Adrenal gland (tissue), 12 donors: ENCODE measurements around the gene LMF2. TPM values are rescaled to one million over a fixed set of nuclear protein-coding genes. Genes with fewer than 3 reads are reported as not detected.
"Not testable (repeated sequence)": the region's sequence is repeated elsewhere in the genome, so short reads cannot be mapped to it uniquely, and the experiment has no call there.

Source experiments
- DNase-seq, 7 donors: peaks; one replicate each; pipeline ENCODE4 v3.0.0-alpha.2; 2019 to 2020
- H3K27ac ChIP-seq, 5 donors: fragments of 200-600 bp; sonication (generic) in 4 of 5; 1 replicate in 3 of 5; 2 replicates in 2 of 5; pipeline versions ENCODE4 v1.5.1 to v1.8.0; 2016 to 2020; ENCODE audit warnings: mild to moderate bottlenecking in 1 of 5
- H3K27me3 ChIP-seq: fragments of 200-600 bp; 2 replicates; pipeline ENCODE4 v1.8.0; 2021
- H3K36me3 ChIP-seq, 2 donors: fragments of 200-600 bp; replicated peaks in 1 of 2; 1 replicate in 1 of 2; 2 replicates in 1 of 2; pipeline versions ENCODE4 v1.5.1 to v1.8.0; 2018 to 2022
- H3K4me1 ChIP-seq, 2 donors: fragments of 200-600 bp; replicated peaks in 1 of 2; 1 replicate in 1 of 2; 2 replicates in 1 of 2; pipeline versions ENCODE4 v1.5.1 to v1.8.0; 2018 to 2021
- H3K4me3 ChIP-seq, 4 donors: fragments of 200-600 bp; sonication (generic) in 3 of 4; one replicate each; pipeline ENCODE4 v1.5.1; 2016 to 2018
- H3K9me3 ChIP-seq, 3 donors: fragments of 200-600 bp; sonication (generic) in 1 of 3; replicated peaks in 1 of 3; 1 replicate in 2 of 3; 2 replicates in 1 of 3; pipeline versions ENCODE4 v1.5.1 to v1.8.0; 2016 to 2021
- POLR2A ChIP-seq, 2 donors: fragments of 450-650 bp; IDR thresholded peaks; one replicate each; pipeline ENCODE4 v1.6.1; 2017; ENCODE audit warnings: antibody characterized with exemption in 2 of 2, mild to moderate bottlenecking in 2 of 2, moderate library complexity in 1 of 2
- whole genome bisulfite sequencing, 4 donors: extraction: QIAGEN DNeasy Blood & Tissue Kit in 2 of 4; methylation state at CpG; one replicate each; pipeline versions ENCODE4 v1.1.5 to v1.1.7; 2013 to 2017; 5-methylcytosine and 5-hydroxymethylcytosine counted together
- intact Hi-C, 2 donors: fragments of 100-400 bp; cut with DNase I; formaldehyde crosslinking; loops; one replicate each; pipeline versions ENCODE4 v1.14.1 to v1.15.0; 2022 to 2023
- polyA plus RNA-seq, 3 donors: library from polyadenylated mRNA; stranded (reverse); fragments of 200-250 nt in 2 of 3; fragments of 350-450 nt in 1 of 3; fragmentation: Illumina TruSeq in 1 of 3; extraction: RNeasy Lipid Tissue Mini Kit (QIAGEN cat#74804) in 1 of 3; gene quantifications; one replicate each; pipeline ENCODE4 v1.2.3, GENCODE V29; 2013 to 2014
- total RNA-seq, 9 donors: library from RNA; depleted of rRNA in 4 of 9; stranded (reverse); fragments of >200 nt in 4 of 9; fragments of 120-200 nt in 1 of 9; fragmentation: NEBNext Ultra II Directional in 1 of 9; extraction: Animal tissue kit (Norgen Biotek cat#: 25700) in 1 of 9; gene quantifications; one replicate each; pipeline versions ENCODE4 v1.1.0 to v1.2.4, GENCODE V29; 2013 to 2023
- TF ChIP-seq, protein P1 (sequence below), 6 experiments: fragments of 450-650 bp in 4 of 6; fragments of 200-600 bp in 2 of 6; sonication (generic) in 1 of 6; IDR thresholded peaks; 1 replicate in 5 of 6; 2 replicates in 1 of 6; pipeline versions ENCODE4 v1.5.1 to v1.8.0; 2016 to 2021; ENCODE audit warnings: antibody characterized with exemption in 6 of 6, mild to moderate bottlenecking in 2 of 6, moderate library complexity in 1 of 6
- donor health status: healthy with polysubstance abuse.
- donor health status: Bipolar disorder and iron deficiency.
- donor health status: DM: yes; HTN: yes; CAD: no.
- donor health status: DM: no; HTN: no; CAD: no.
- donor health status: DM: no; HTN: no; CAD: no.
- donor health status: DM: yes; HTN: yes; CAD: no.

Gene LMF2
- total and polyA plus RNA-seq, 12 donors, result 6.3 to 120 (median 78.3) TPM

DNA sequence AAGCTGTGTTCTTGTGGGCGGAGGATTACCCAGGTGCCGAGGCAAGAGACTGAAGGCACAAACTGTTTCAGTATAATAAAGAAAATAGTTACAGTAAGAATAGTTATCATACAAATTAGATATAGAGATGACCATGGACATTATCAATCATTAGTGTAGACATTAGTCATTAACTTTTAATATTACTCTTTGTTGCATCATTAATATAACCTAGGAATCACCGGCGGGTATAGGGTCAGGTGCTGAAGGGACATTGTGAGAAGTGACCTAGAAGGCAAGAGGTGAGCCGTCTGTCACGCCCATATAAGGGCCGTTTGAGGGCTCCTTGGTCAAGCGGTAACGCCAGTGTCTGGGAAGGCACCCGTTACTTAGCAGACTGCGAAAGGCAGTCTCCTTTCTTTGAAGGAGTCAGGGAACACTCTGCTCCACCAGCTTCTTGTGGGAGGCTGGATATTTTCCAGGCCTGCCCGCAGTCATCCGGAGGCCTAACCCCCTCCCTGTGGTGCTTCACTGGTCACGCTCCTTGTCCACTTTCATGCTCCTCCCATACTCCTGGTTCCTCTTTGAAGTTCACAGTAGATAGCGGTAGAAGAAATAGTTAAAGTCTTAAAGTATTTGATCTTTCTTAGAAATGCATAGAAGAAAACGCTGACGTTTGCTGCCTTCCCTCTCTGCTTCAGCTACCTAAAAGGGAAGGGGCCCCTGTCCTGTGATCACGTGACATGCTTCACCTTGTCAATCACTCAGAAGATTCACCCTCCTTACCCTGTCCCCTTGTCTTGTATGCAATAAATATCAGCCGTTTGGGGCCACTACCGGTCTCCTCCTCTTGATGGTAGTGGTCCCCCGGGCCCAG lies 26.6 kb upstream of the LMF2 start:
- Histone ChIP-seq H3K27ac (peak overlapping the region in 4 of 5 donors; percentile 15 to 64 (median 60)), H3K4me1 (peaks cover 18 to 24% of the 10 kb centered on the region in 2 donors)
- H3K4me3 ChIP-seq, H3K36me3 ChIP-seq, H3K27me3 ChIP-seq, intact Hi-C loops, H3K9me3 ChIP-seq: not testable (repeated sequence)
- peak in 4 of 7 donors; percentile 63 to 74 (median 66) for DNase-seq
- peak; percentile 19 to 20 for TF ChIP-seq POLR2A (IDR thresholded peaks at IDR 0.05)
- 40 to 44% (median 41%) methylated on average over 20 to 21 of the region's 21 CpGs for WGBS, 4 donors

DNA sequence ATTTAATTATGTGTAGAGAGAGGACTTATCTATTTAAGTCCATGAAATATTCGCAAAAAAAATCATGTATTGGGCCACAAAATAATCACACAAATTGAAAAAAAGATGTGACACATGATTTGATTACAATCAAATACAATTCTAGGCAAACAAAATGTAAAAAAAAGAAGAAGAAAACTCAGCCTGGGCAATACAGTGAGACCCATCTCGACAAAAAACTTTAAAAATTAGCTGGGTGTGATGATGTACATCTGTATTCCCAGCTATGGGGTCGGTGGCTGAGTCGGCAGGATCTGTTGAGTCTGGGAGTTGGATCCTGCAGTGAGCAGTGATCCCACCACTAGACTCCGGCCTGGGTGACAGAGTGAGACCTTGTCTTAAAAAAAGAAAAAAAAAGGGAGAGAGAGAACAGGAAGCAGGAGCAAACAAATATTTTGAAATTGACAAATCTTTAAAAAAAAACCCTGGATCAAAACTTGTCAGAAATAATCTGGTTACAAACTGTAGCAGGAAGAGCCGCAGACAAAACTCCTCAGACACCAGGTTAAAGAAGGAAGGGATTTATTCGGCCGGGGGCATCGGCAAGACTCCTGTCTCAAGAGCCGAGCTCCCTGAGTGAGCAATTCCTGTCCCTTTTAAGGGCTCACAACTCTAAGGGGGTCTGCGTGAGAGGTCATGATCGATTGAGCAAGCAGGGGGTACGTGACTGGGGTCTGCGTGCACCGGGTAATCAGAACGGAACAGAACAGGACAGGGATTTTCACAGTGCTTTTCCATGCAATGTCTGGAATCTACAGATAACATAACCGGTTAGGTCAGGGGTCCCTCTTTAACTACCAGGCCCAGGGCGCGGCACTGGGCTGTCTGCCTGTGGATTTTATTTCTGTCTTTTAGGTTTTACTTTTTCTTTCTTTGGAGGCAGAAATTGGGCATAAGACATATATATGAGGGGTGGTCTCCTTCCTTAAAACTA lies 25.6 kb upstream of the LMF2 start:
- WGBS, 4 donors, result 73 to 84% (median 79%) methylated on average over 19 of the region's 19 CpGs
- TF ChIP-seq, protein P1, sequence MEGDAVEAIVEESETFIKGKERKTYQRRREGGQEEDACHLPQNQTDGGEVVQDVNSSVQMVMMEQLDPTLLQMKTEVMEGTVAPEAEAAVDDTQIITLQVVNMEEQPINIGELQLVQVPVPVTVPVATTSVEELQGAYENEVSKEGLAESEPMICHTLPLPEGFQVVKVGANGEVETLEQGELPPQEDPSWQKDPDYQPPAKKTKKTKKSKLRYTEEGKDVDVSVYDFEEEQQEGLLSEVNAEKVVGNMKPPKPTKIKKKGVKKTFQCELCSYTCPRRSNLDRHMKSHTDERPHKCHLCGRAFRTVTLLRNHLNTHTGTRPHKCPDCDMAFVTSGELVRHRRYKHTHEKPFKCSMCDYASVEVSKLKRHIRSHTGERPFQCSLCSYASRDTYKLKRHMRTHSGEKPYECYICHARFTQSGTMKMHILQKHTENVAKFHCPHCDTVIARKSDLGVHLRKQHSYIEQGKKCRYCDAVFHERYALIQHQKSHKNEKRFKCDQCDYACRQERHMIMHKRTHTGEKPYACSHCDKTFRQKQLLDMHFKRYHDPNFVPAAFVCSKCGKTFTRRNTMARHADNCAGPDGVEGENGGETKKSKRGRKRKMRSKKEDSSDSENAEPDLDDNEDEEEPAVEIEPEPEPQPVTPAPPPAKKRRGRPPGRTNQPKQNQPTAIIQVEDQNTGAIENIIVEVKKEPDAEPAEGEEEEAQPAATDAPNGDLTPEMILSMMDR (IDR thresholded peaks at IDR 0.05), result no peak
- TF ChIP-seq POLR2A (IDR thresholded peaks at IDR 0.05), result no peak
- H3K27ac ChIP-seq, result peak overlapping the region in 4 of 5 donors; percentile 8 to 95 (median 50)
- intact Hi-C loops, result no loop called here
- H3K9me3 ChIP-seq, result no peaks in the 10 kb centered on the region
- no peaks in the 10 kb centered on the region for H3K36me3 ChIP-seq
- DNase-seq, result no peak
- no peak overlapping the region for H3K4me3 ChIP-seq
- H3K4me1 ChIP-seq, result peaks cover 17 to 21% of the 10 kb centered on the region in 2 donors
- no peaks in the 10 kb centered on the region for H3K27me3 ChIP-seq

DNA sequence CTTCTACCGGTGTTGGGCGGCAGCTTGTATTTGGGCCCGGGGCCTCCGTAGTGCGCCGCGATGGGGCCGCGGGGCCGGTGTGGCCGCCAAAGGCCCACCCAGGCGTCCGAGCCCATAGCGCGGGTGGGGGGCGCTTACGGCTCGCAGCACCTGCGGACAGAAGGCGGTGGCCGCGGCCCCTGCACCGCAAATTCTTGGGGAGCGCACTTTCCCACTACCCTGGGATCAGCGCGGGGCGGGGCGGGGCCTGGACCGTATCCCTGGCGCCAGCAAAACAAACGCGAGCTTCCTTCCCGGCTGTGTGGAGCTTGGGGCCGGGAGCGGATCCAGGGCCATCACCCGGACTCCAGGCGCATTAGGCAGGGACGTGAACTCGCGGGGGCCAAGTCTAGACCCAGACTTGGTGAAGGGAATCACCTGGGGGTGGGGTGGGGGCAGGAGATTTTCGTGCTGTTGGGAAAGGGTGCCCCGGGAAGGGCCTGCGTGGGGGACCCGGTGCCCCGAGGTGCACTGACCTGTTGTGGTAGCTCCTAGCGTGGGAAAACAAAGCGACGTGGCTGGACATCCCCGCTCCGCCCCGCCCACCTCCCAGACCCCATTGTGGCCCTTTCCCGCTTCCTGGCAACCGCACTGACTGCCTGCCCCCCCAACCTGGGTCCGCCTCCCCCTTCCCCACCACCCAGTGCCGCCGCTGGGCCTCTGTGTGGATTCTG lies 24.6 kb upstream of the LMF2 start:
- peak overlapping the region; percentile 37 to 95 (median 77) for H3K27ac ChIP-seq
- TF ChIP-seq POLR2A (IDR thresholded peaks at IDR 0.05), result peak in 1 of 2 donors; percentile 17
- TF ChIP-seq, protein P1 (IDR thresholded peaks at IDR 0.05), result no peak
- DNase-seq, result peak; percentile 65 to 84 (median 78)
- WGBS, 4 donors, result 2 to 5% (median 3%) methylated on average over 14 to 56 of the region's 56 CpGs
- H3K4me3 ChIP-seq, result peak overlapping the region in 2 of 4 donors; percentile 12 to 69
- peaks cover 17 to 21% of the 10 kb centered on the region in 2 donors for H3K4me1 ChIP-seq
- no peaks in the 10 kb centered on the region for H3K36me3 ChIP-seq
- intact Hi-C loops, result no loop called here
- no peaks in the 10 kb centered on the region for H3K9me3 ChIP-seq
- H3K27me3 ChIP-seq, result no peaks in the 10 kb centered on the region

DNA sequence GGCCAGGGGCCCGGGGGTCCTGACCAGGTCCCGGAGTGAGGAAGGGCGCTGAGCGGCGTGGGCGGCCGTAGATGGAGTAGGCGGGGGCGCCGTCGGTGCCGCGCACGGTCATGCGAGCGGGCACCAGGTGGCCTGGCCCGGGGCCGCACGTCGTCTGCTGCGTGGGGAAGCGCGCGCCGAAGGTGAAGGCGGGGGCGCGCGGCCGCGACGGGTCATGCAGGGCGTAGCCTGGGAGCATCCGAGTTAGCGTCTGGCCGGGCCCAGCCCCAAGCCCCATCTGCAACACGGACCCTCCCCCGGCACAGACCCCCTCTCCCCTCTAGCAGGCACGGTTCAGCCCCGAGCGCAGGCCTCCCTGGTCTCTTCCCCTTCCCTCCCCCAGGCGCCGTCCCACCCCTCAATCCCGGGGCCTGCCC lies 24.1 kb upstream of the LMF2 start:
- H3K27me3 ChIP-seq, result no peaks in the 10 kb centered on the region
- H3K36me3 ChIP-seq, result no peaks in the 10 kb centered on the region
- WGBS, 4 donors, result 0 to 2% (median 1%) methylated on average over 5 to 44 of the region's 44 CpGs
- intact Hi-C loops, result no loop called here
- peak overlapping the region in 3 of 4 donors; percentile 28 to 69 (median 33) for H3K4me3 ChIP-seq
- H3K27ac ChIP-seq, result peak overlapping the region; percentile 77 to 95 (median 89)
- H3K9me3 ChIP-seq, result no peaks in the 10 kb centered on the region
- H3K4me1 ChIP-seq, result peaks cover 20 to 25% of the 10 kb centered on the region in 2 donors
- TF ChIP-seq POLR2A (IDR thresholded peaks at IDR 0.05), result no peak
- TF ChIP-seq, protein P1 (IDR thresholded peaks at IDR 0.05), result no peak
- DNase-seq, result peak in 5 of 7 donors; percentile 48 to 62 (median 60)
